K562 (cell line): ENCODE measurements around the gene GBX1.

Experiments
- MXI1 ChIP-seq: IDR thresholded peaks from 2 replicates; pipeline ENCODE4 v1.6.1; 2011; ENCODE audit warnings: low read depth, mild to moderate bottlenecking, improper control_type of control experiment, low read length
- NFRKB ChIP-seq: fragments of 450-650 bp; IDR thresholded peaks from 2 replicates; pipeline ENCODE4 v1.6.1; 2016; ENCODE audit warnings: low read depth
- TF ChIP-seq, protein P1 (sequence below): sonication (generic); formaldehyde crosslinking; IDR thresholded peaks from 2 replicates; pipeline ENCODE4 v1.8.1; 2022; ENCODE audit warnings: missing genetic modification reagents

DNA sequence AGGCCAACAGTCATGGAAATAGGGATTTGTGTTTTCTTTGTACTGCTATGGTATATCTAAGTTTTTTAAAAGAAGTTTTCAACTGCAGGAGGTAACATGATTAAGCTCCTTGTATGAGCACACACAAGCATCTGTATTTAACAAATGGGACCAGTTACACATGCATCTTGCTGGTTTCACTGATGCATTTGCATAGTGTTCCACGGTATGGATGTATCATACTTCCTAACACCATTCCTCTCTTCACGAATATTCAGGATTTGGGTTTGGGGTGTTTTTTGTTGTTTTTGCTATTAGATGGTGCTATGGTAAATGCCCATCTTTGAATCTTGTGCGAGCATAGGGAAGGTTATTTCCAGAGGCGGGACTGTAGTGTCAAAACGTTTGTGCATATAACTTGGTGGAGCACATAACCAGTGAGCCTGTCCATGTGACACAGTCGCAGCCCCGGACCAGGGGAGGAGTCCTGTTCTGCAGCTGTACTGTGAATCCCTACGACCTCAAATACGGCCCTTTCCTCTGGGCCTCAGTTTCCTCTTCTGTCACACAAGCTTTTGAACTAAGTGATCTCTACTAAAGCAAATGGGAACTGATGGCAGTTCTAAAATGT lies 40.9 kb upstream of the GBX1 start:
- no peak for TF ChIP-seq MXI1
- TF ChIP-seq, protein P1, sequence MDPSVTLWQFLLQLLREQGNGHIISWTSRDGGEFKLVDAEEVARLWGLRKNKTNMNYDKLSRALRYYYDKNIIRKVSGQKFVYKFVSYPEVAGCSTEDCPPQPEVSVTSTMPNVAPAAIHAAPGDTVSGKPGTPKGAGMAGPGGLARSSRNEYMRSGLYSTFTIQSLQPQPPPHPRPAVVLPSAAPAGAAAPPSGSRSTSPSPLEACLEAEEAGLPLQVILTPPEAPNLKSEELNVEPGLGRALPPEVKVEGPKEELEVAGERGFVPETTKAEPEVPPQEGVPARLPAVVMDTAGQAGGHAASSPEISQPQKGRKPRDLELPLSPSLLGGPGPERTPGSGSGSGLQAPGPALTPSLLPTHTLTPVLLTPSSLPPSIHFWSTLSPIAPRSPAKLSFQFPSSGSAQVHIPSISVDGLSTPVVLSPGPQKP (CRISPR knock-in tag), result no peak
- TF ChIP-seq NFRKB, result no peak
